ACC112 (cell line): ENCODE data around the gene OSBPL7.

Source experiments
- H2AFZ ChIP-seq: fragments of 200-600 bp; sonication (generic); one replicate; pipeline ENCODE4 v1.6.0; 2017; ENCODE audit warnings: antibody characterized with exemption, low read length; ENCODE audit not compliant: unreplicated experiment
- H3K27ac ChIP-seq: fragments of 200-600 bp; sonication (generic); 2 replicates; pipeline ENCODE4 v1.5.1; 2014; ENCODE audit warnings: low read depth, mild to moderate bottlenecking, antibody characterized with exemption, low read length, moderate library complexity
- H3K27me3 ChIP-seq: fragments of 200-600 bp; sonication (generic); 2 replicates; pipeline ENCODE4 v1.6.1; 2014; ENCODE audit warnings: mild to moderate bottlenecking, antibody characterized with exemption, low read length, moderate library complexity, mixed read lengths; ENCODE audit not compliant: insufficient read depth
- H3K36me3 ChIP-seq: fragments of 200-600 bp; sonication (generic); 2 replicates; pipeline ENCODE4 v1.6.1; 2016; ENCODE audit warnings: mild to moderate bottlenecking, antibody characterized with exemption, low read length, moderate library complexity, mixed read lengths; ENCODE audit not compliant: insufficient read depth
- H3K4me1 ChIP-seq: fragments of 200-600 bp; sonication (generic); one replicate; pipeline ENCODE4 v1.6.1; 2016; ENCODE audit warnings: low read length, mixed read lengths; ENCODE audit not compliant: insufficient read depth, unreplicated experiment, control insufficient read depth
- H3K4me3 ChIP-seq: fragments of 200-600 bp; sonication (generic); 2 replicates; pipeline ENCODE4 v1.5.1; 2014; ENCODE audit warnings: mild to moderate bottlenecking, low read depth, low read length
- H3K79me2 ChIP-seq: fragments of 200-600 bp; sonication (generic); one replicate; pipeline ENCODE4 v1.6.0; 2016; ENCODE audit warnings: low read length; ENCODE audit not compliant: control insufficient read depth, unreplicated experiment, insufficient read depth

OSBPL7 gene

DNA sequence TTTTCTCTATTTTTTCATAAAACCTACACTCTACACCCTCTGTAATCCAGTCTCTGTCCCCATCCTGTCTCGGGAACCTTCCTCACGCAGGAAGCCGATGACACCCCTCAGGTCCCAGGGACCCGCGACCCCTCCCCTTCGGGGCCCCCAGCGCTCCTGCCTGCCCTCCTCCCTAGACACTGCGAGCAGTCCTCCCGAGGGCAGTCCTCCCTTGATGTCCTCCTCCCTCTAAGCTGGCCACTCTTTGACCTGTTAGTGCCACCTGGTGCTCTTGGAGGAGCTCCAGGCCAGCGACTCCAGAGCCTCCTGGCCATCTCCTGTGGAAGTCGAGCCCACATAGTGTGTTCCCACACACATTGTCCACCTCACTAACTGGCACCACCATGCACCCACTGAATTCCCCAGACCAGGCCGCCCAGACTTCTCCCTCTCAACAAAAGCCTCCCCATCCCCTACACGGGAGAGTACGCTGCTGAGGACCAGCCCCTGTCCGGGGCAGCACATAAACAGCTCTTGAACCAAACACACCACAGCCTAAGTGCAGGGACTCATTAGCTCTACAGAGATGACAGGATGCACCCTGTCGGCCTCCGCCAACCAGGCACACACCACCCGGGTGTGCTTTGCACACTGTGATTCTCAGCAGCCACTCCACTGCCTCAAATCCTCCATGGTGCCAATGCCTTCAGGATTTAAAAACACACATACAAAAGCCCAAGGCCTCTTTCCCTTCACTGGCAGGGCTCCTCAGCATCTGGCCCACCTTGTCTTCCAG lies 9.3 kb downstream of the OSBPL7 start:
- no peak overlapping the region for H3K27ac ChIP-seq
- H3K4me1 ChIP-seq = peaks cover 20% of the 10 kb centered on the region

DNA sequence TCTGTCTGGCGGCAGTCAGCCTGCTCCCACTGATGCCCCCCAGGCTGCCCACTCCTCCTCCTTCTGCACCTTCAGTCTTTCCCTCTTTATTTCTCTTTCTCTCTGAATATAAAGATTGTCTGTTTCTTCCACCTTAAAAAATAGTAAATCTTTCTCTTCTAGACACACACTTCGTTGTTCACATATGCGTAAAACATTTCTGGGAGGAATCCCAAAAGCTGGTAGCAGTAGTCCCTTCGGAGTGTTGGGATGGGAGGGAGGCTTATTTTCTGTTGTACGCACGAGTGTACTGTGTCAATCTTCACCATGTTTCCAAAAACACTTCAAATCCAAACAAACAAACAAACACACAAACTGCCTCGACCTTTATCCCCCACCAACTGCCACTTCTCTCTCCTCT lies 9.9 kb downstream of the OSBPL7 start:
- Histone ChIP-seq H3K27me3 (no peaks in the 10 kb centered on the region), H3K79me2 (no peaks in the 10 kb centered on the region), H3K36me3 (0 out of 2 replicates have a peak, but pooled peaks cover 5% of the 10 kb centered on the region), H2AFZ (no peak overlapping the region), H3K4me1 (peaks cover 20% of the 10 kb centered on the region), H3K4me3 (no peak overlapping the region), H3K27ac (no peak overlapping the region)

More for the DNA sequence above, 9.3 kb downstream of the OSBPL7 start:
- no peaks in the 10 kb centered on the region for H3K79me2 ChIP-seq
- no peak overlapping the region for H3K4me3 ChIP-seq
- no peaks in the 10 kb centered on the region for H3K27me3 ChIP-seq
- H2AFZ ChIP-seq = no peak overlapping the region
- H3K36me3 ChIP-seq = 0 out of 2 replicates have a peak, but pooled peaks cover 5% of the 10 kb centered on the region

DNA sequence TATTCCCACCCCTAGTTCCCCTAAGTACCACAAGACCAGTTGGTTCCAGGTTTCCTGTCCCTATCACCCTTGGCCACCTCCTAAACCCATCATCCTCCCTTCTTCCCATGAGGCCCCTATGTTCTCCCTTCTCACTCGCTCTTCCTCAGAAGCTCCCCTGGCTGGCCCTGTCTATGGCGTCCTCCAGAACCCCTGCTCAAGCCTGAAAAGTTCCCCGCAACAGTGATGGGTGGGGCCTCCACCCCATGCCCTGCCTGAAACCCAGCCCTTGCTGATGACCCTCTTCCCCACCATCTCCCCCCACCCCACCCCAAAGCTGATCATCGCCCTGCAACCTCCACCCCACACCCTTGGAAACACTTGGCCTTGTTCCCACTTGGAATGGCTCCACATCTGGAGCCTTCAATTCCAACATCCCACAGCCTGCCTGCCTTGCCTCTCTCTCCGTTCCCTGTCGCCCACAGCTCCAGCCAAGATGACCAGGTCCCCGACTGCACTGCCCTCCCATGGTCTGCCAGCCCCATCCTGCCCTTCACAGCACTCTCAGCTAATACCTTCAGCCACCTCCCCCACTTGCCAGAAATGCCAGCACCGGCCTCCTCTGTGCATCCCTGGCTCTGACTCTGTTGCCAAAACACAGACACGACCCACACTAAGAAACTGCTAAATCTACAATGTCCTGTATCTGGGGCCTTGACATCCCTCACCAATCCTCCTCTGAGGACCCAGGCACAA lies 10.5 kb downstream of the OSBPL7 start:
- H3K4me3 ChIP-seq = no peak overlapping the region
- peak overlapping the region; percentile 74; the same call in 1 of the 2 replicates for H3K27ac ChIP-seq
- no peaks in the 10 kb centered on the region for H3K79me2 ChIP-seq
- no peak overlapping the region for H2AFZ ChIP-seq
- 0 out of 2 replicates have a peak, but pooled peaks cover 5% of the 10 kb centered on the region for H3K36me3 ChIP-seq
- H3K4me1 ChIP-seq = peaks cover 20% of the 10 kb centered on the region
- H3K27me3 ChIP-seq = no peaks in the 10 kb centered on the region

DNA sequence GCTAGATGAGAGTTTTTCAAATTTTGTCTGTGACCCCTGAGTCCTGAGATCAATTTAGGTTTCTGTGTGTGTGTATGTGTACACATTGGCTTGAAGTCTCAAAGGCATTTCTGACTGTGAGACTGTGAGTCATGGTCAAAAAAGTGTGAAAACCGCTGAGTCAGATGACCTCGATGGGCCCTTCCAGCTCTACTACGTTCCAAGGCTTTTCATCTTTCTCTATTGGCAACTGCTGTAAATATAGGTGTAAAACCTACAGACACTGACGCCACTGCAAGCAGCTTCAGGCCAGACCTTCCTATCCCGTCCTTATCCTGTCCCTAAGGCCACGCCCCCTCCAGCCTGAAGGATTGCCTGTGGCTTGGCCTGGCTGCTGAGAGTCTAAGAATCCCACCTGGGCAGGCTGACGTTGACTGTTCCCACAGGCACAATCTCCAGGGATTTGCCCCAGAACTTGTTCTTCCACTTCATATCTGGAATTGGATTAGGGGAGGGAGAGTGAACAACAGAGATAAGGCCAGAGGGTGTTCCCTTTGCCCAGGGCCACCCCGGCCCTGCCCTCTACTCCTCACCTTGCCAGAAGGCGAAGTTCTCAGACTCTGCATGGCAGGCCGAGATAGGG lies 11.3 kb downstream of the OSBPL7 start:
- peak overlapping the region; percentile 74 for H3K27ac ChIP-seq
- H3K36me3 ChIP-seq = 0 out of 2 replicates have a peak, but pooled peaks cover 5% of the 10 kb centered on the region
- no peaks in the 10 kb centered on the region for H3K79me2 ChIP-seq
- H3K27me3 ChIP-seq = no peaks in the 10 kb centered on the region
- H3K4me3 ChIP-seq = no peak overlapping the region
- H3K4me1 ChIP-seq = peaks cover 20% of the 10 kb centered on the region
- no peak overlapping the region for H2AFZ ChIP-seq

- Histone ChIP-seq H2AFZ (no peak overlapping the region), H3K79me2 (no peaks in the 10 kb centered on the region), H3K4me1 (peaks cover 20% of the 10 kb centered on the region), H3K36me3 (0 out of 2 replicates have a peak, but pooled peaks cover 5% of the 10 kb centered on the region), H3K4me3 (no peak overlapping the region), H3K27me3 (0 out of 2 replicates have a peak, but pooled peaks cover 4% of the 10 kb centered on the region), H3K27ac (no peak overlapping the region)
Observed at GRCh38 chr17:47808830-47809480, 12.6 kb downstream of the OSBPL7 start.

DNA sequence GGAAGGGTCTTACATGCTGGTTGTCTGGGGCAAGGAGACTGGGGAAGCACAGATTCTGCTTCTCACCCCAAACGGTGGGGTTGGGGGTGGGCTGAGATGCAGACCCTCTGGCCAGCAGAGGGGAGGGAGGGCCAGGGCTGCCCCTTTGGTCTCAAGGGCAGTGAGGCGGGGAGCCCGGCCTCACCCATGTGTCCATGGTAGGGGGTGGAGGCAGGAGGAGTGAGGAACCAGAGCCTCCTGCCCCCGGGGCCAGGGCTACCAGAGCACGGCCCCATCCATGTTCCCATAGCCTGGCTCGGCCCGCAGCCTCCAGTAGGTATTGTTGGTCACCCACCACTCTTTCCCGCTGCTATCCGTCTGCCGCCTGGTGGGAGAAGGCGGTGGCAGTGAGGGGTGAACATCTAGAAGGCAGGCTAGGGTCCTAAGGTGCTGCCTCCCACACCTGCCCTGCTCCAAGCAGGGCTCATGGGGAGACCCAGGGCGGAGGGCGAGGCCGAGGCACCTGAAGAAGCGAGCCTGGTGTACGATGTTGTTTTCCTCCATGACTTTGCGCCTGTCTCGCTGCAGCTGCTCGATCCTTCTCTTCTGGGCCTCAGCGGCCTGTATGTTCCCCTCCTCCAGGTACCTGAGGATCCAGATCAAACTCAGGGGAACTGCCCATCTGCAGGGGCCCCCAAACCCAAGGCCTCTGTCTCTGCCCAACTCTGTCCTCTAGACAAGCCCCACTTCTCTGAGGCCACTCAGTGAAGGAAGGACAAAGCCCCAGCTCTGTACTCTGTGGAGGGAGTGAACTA lies 13.4 kb downstream of the OSBPL7 start:
- Histone ChIP-seq H3K79me2 (no peaks in the 10 kb centered on the region), H3K4me3 (no peak overlapping the region), H3K27me3 (peaks cover 11% of the 10 kb centered on the region; the same call in 1 of the 2 replicates), H3K4me1 (peaks cover 20% of the 10 kb centered on the region), H2AFZ (no peak overlapping the region), H3K27ac (no peak overlapping the region), H3K36me3 (0 out of 2 replicates have a peak, but pooled peaks cover 5% of the 10 kb centered on the region)

GRCh38 chr17:47807421-47807820 lies 14.2 kb downstream of the OSBPL7 start:
- H3K27ac ChIP-seq = no peak overlapping the region
- no peaks in the 10 kb centered on the region for H3K79me2 ChIP-seq
- H2AFZ ChIP-seq = no peak overlapping the region
- 0 out of 2 replicates have a peak, but pooled peaks cover 5% of the 10 kb centered on the region for H3K36me3 ChIP-seq
- no peak overlapping the region for H3K4me3 ChIP-seq
- H3K27me3 ChIP-seq = peaks cover 17% of the 10 kb centered on the region; the same call in 1 of the 2 replicates
- peaks cover 20% of the 10 kb centered on the region for H3K4me1 ChIP-seq

GRCh38 chr17:47806913-47807255 lies 14.7 kb downstream of the OSBPL7 start:
- H3K4me1 ChIP-seq = peaks cover 20% of the 10 kb centered on the region
- no peak overlapping the region for H2AFZ ChIP-seq
- H3K36me3 ChIP-seq = 0 out of 2 replicates have a peak, but pooled peaks cover 5% of the 10 kb centered on the region
- H3K27ac ChIP-seq = no peak overlapping the region
- H3K79me2 ChIP-seq = no peaks in the 10 kb centered on the region
- H3K27me3 ChIP-seq = peaks cover 17% of the 10 kb centered on the region; the same call in 1 of the 2 replicates
- no peak overlapping the region for H3K4me3 ChIP-seq

DNA sequence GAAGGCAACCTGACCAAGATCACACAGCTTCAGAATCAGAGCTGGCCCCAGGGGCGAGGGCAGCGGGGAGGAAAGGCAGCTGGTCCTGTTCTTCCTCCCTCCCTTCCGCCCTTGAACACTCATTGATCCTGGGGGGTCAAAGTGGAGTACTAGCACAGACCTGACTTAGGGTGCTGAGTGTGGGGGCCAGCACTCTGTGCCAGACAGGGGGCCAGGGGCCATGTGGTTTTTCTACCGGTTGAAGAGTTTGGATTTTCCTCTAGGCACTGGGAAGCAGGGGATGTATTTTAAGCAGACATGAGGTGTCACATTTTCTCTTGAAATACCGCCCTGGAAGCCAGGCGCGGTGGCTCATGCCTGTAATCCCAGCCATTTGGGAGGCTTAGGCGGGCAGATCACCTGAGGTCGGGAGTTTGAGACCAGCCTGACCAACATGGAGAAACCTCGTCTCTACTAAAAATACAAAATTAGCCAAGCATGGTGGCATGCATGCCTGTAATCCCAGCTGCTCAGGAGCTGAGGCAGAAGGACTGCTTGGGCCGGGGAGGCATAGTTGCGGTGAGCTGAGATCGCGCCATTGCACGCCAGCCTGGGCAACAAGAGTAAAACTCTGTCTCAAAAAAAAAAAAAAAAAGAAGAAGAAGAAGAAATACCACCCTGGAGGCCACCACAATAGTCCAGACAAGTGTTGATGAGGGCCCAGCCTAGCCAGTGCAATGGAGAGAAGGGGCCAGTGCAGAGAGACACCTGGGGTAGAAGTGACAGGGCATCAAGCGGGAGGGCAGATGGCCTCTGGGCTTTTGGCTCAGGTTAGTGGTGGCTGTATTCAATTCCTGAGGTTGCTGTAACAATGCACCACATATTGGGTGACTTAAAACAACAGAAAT lies 15.3 kb downstream of the OSBPL7 start:
- H3K4me3 ChIP-seq = no peak overlapping the region
- H3K79me2 ChIP-seq = no peaks in the 10 kb centered on the region
- H3K4me1 ChIP-seq = peaks cover 20% of the 10 kb centered on the region
- no peak overlapping the region for H3K27ac ChIP-seq
- 0 out of 2 replicates have a peak, but pooled peaks cover 5% of the 10 kb centered on the region for H3K36me3 ChIP-seq
- peaks cover 22% of the 10 kb centered on the region; the same call in 1 of the 2 replicates for H3K27me3 ChIP-seq
- H2AFZ ChIP-seq = no peak overlapping the region
